Neural cell (in vitro differentiated cells): ENCODE data around the gene FGB.

Experiments
- CTCF ChIP-seq: fragments of 450-650 bp; IDR thresholded peaks from 2 replicates; pipeline ENCODE4 v1.5.1; 2014; ENCODE audit warnings: antibody characterized with exemption, mild to moderate bottlenecking, moderate library complexity; ENCODE audit not compliant: poor library complexity, severe bottlenecking
- EP300 ChIP-seq: fragments of 450-650 bp; conservative IDR thresholded peaks from 2 replicates; pipeline ENCODE4 v1.6.1; 2014; ENCODE audit warnings: antibody characterized with exemption, mild to moderate bottlenecking, moderate library complexity; ENCODE audit not compliant: poor library complexity, severe bottlenecking
- EZH2 ChIP-seq: fragments of 200-600, 300-800 bp; shearing (Covaris generic), sonication (generic); IDR thresholded peaks from 2 replicates; pipeline ENCODE4 v1.6.1; 2014; ENCODE audit warnings: antibody characterized with exemption, low read length, borderline replicate concordance, mild to moderate bottlenecking; ENCODE audit not compliant: insufficient read depth, poor library complexity, severe bottlenecking
- MXI1 ChIP-seq: fragments of 450-650 bp; conservative IDR thresholded peaks from 2 replicates; pipeline ENCODE4 v1.6.1; 2014; ENCODE audit warnings: antibody characterized with exemption, mild to moderate bottlenecking; ENCODE audit not compliant: poor library complexity, severe bottlenecking
- POLR2AphosphoS5 ChIP-seq: IDR thresholded peaks from 2 replicates; pipeline ENCODE4 v1.6.1; 2012
- RAD21 ChIP-seq: fragments of 450-650 bp; conservative IDR thresholded peaks from 2 replicates; pipeline ENCODE4 v1.6.1; 2014; ENCODE audit warnings: antibody characterized with exemption, mild to moderate bottlenecking, moderate library complexity
- SMC3 ChIP-seq: fragments of 450-650 bp; conservative IDR thresholded peaks from 2 replicates; pipeline ENCODE4 v1.6.1; 2014; ENCODE audit warnings: antibody characterized with exemption, mild to moderate bottlenecking, moderate library complexity; ENCODE audit not compliant: poor library complexity
- TAF1 ChIP-seq: IDR thresholded peaks from 2 replicates; pipeline ENCODE4 v1.6.1; 2012; ENCODE audit warnings: low read depth
- TF ChIP-seq, protein P1 (sequence below): IDR thresholded peaks from 2 replicates; pipeline ENCODE4 v1.6.1; 2012; ENCODE audit warnings: borderline replicate concordance

DNA sequence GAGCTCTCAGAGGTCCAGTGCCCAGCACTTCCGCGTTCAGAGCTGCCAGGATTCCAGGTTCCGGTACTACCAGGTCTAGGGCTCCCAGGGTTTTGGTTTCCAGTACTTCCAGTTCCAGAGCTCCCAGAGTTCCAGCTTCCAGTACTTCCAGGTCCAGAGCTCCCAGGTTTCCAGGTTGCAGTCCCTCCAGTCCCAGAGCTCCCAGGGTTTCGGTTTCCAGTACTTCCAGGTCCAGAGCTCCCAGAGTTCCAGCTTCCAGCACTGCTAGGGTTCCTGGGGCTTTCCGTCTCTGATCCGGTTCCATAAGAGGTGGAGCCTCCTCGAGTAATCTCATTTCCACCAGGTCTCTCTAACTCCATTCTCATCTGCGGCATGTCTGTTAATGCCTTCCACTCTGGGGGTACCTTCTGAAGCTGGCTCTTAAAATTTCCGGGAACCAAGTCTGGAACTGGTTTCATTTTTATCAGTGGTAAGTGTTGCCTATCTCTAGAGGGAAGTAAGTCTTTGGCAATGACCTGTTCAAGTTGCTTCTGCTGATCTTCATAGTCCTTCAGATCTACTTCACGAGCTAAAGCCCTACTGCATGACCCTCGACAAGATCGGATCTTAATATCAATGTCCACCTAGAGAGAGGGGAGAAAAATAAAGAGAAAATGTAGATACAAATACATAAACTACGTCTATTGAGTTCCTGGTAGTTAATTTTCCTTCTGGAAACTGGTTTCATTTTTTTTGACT lies 23.7 kb downstream of the FGB start:
- TF ChIP-seq EZH2 (no peak), CTCF (no peak), EP300 (no peak), POLR2AphosphoS5 (no peak), MXI1 (no peak), RAD21 (no peak), TAF1 (no peak), SMC3 (no peak)
- TF ChIP-seq, protein P1, sequence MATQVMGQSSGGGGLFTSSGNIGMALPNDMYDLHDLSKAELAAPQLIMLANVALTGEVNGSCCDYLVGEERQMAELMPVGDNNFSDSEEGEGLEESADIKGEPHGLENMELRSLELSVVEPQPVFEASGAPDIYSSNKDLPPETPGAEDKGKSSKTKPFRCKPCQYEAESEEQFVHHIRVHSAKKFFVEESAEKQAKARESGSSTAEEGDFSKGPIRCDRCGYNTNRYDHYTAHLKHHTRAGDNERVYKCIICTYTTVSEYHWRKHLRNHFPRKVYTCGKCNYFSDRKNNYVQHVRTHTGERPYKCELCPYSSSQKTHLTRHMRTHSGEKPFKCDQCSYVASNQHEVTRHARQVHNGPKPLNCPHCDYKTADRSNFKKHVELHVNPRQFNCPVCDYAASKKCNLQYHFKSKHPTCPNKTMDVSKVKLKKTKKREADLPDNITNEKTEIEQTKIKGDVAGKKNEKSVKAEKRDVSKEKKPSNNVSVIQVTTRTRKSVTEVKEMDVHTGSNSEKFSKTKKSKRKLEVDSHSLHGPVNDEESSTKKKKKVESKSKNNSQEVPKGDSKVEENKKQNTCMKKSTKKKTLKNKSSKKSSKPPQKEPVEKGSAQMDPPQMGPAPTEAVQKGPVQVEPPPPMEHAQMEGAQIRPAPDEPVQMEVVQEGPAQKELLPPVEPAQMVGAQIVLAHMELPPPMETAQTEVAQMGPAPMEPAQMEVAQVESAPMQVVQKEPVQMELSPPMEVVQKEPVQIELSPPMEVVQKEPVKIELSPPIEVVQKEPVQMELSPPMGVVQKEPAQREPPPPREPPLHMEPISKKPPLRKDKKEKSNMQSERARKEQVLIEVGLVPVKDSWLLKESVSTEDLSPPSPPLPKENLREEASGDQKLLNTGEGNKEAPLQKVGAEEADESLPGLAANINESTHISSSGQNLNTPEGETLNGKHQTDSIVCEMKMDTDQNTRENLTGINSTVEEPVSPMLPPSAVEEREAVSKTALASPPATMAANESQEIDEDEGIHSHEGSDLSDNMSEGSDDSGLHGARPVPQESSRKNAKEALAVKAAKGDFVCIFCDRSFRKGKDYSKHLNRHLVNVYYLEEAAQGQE: no peak
